Dermis lymphatic vessel endothelial cell (primary cell): Measurements from ENCODE around the gene EXOC6B. TPM values are rescaled to one million over a fixed set of nuclear protein-coding genes. Genes with fewer than 3 reads are reported as not detected.

Experiments used
- total RNA-seq: library from RNA; depleted of rRNA; stranded (reverse); fragments of >200 nt; gene quantifications from 2 replicates; pipeline ENCODE4 v1.2.1, GENCODE V29; 2014

The EXOC6B gene
- 17.6 and 19.9 TPM in 2 replicates for total RNA-seq

DNA sequence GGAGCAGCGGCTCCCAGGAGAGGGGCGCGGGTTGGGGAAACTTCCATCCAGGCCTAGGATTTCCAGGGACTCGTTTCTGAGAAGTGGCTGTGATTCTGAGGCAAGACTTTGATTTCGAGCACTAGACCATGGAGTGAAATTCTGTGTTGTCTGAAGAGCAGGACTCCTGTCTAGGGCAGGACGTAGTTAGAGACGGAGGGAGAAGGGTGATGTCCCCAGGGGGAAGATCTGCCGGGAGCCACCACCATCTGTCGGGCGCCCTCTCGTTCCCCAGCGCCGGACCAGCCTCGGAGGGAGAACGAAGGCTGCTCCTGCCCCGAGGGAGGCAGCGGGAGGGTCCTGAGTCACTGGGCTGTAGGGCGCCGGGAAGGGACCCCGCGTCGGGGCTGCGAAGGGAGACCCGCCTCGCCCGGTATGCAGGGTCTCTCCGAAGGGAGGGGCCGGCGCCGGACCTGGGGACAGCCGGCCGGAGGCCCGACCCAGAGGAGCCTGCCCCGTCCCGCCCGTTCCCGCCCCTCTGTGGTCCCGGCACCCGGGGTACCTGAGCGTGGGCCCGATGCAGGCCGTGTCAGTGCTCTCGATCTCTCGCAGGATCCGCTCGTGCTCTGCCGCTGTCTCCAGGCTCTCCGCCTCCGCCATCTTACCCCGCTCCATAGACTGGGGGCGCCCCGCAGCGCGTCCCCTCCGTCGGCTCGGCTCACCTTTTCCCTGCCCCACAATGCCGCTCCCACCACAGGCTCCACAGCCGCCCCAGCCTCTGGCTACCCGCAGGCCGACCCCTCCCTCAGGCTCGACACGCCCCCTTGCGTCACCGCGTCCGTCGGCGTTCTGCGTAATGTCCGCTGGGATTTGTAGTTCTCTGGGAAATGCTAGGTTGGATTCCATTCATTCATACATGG, at the start of gene EXOC6B:
Gene EXOC6B (minus strand): TSS at position 777 of the 899 bp plus-strand sequence.

GRCh38 chr2:72147303-72147971, 678.4 kb downstream of the EXOC6B start, which contains the start of gene CYP26B1:
CYP26B1 (minus strand) TSS chr2:72147862; CDS start chr2:72147834, 28 bp downstream.

Other genes with a start within 250 kb of the EXOC6B start
- gene SPR, start 61.4 kb upstream of the EXOC6B start, total RNA-seq = 35.9 and 46.7 TPM in 2 replicates
- gene EMX1, start 91.5 kb upstream of the EXOC6B start, total RNA-seq = not detected in 2 replicates
- gene SFXN5, start 245.7 kb upstream of the EXOC6B start, total RNA-seq = 10.5 and 11.1 TPM in 2 replicates